HepG2 (cell line): Measurements from ENCODE around the gene ULBP1. TPM values are rescaled to one million over a fixed set of nuclear protein-coding genes. Genes with fewer than 3 reads are reported as not detected.

ENCODE experiments used
- ATAC-seq: fragments of 200-7000 bp; cut with Tn5 transposase; 3 replicates; pipeline ENCODE4 v1.9.1; 2020; ENCODE audit warnings: mild to moderate bottlenecking, moderate library complexity
- BruUV-seq: library from RNA; stranded (reverse); fragments of 400-500 nt; replicated peaks from 2 replicates; lab custom pipeline; 2021; lab: Mats Ljungman, UMichigan
- CTCF ChIA-PET: fragments of 300-600 bp; formaldehyde crosslinking; extraction: SDS; loops from one replicate; lab custom pipeline; 2021; ENCODE audit warnings: low total read pairs, inconsistent platforms, low intra/inter-chr PET ratio; lab: Yijun Ruan, JAX
- POLR2A ChIA-PET: fragments of 350-600 bp; sonication (Branson Sonifier 250); formaldehyde crosslinking; loops from one replicate; lab custom pipeline; 2020; ENCODE audit warnings: antibody characterized with exemption, inconsistent platforms; lab: Yijun Ruan, JAX
- DNase-seq: peaks from one replicate; pipeline ENCODE4 v3.0.0-alpha.2; 2015; ENCODE audit warnings: low spot score
- FAIRE-seq: peaks from 3 replicates; lab custom pipeline; 2011; peaks lifted over from hg19 to GRCh38; lab: Jason Lieb, UNC
- H2AFZ ChIP-seq: one replicate; pipeline ENCODE4 v1.6.1; 2011; ENCODE audit warnings: low read length, inconsistent platforms
- H3K27ac ChIP-seq: fragments of 300-600 bp; 3 replicates; pipeline ENCODE4 v1.8.0; 2011; ENCODE audit warnings: mixed run types, mild to moderate bottlenecking, mixed read lengths, low read length, inconsistent platforms; ENCODE audit not compliant: insufficient read depth; ENCODE audit errors: extremely low read length
- H3K27me3 ChIP-seq, 2 experiments: fragments of 200-600 bp in 1 of 2; 2 replicates in 1 of 2; 3 replicates in 1 of 2; pipeline versions ENCODE4 v1.6.0 to v1.8.0; 2011; ENCODE audit warnings: low read length in 2 of 2, mild to moderate bottlenecking in 2 of 2, moderate library complexity in 2 of 2, inconsistent platforms in 1 of 2; ENCODE audit not compliant: insufficient read depth in 2 of 2, control insufficient read depth in 1 of 2
- H3K36me3 ChIP-seq, 2 experiments: fragments of 200-600 bp in 1 of 2; replicated peaks in 1 of 2; 2 replicates in 1 of 2; 3 replicates in 1 of 2; pipeline versions ENCODE4 v1.5.1 to v1.8.0; 2011; ENCODE audit warnings: low read length in 2 of 2, inconsistent platforms in 1 of 2; ENCODE audit not compliant: insufficient read depth in 2 of 2, control insufficient read depth in 1 of 2
- H3K4me1 ChIP-seq: 2 replicates; pipeline ENCODE4 v1.5.1; 2012; ENCODE audit warnings: low read length, inconsistent platforms; ENCODE audit not compliant: insufficient read depth
- H3K4me2 ChIP-seq: 2 replicates; pipeline ENCODE4 v1.6.0; 2011; ENCODE audit warnings: low read depth, low read length, inconsistent platforms
- H3K4me3 ChIP-seq, 3 experiments: fragments of 200-600 bp in 1 of 3; sonication (generic), shearing (Covaris generic) in 1 of 3; replicated peaks in 1 of 3; 2 replicates each; pipeline ENCODE4 v1.5.1; 2011 to 2016; ENCODE audit warnings: low read length in 3 of 3, inconsistent platforms in 2 of 3, low read depth in 2 of 3, mild to moderate bottlenecking in 2 of 3, control low read depth in 1 of 3, mixed read lengths in 1 of 3; ENCODE audit not compliant: insufficient read depth in 1 of 3
- H3K79me2 ChIP-seq: one replicate; pipeline ENCODE4 v1.6.1; 2011; ENCODE audit warnings: low read length, inconsistent platforms; ENCODE audit not compliant: insufficient read depth
- H3K9ac ChIP-seq: 2 replicates; pipeline ENCODE4 v1.6.0; 2011; ENCODE audit warnings: mild to moderate bottlenecking, low read depth, low read length, inconsistent platforms; ENCODE audit not compliant: insufficient read depth
- H3K9me3 ChIP-seq: 2 replicates; pipeline ENCODE4 v1.5.1; 2012; ENCODE audit warnings: mild to moderate bottlenecking, low read length
- H4K20me1 ChIP-seq: 2 replicates; pipeline ENCODE4 v1.6.0; 2011; ENCODE audit warnings: inconsistent platforms, mild to moderate bottlenecking, low read length, moderate library complexity; ENCODE audit not compliant: insufficient read depth
- EZH2 ChIP-seq: conservative IDR thresholded peaks from 2 replicates; pipeline ENCODE4 v1.6.1; 2012; ENCODE audit warnings: mild to moderate bottlenecking, low read depth, low read length, moderate library complexity
- JUNB ChIP-seq: sonication (generic); formaldehyde crosslinking; IDR thresholded peaks from 2 replicates; pipeline ENCODE4 v1.8.0; 2022; ENCODE audit warnings: missing genetic modification reagents, mild to moderate bottlenecking, borderline replicate concordance
- KLF13 ChIP-seq: sonication (generic); formaldehyde crosslinking; IDR thresholded peaks from 2 replicates; pipeline ENCODE4 v1.4.0; 2020; ENCODE audit warnings: mild to moderate bottlenecking, missing genetic modification reagents
- MTA3 ChIP-seq: sonication (generic); formaldehyde crosslinking; IDR thresholded peaks from 2 replicates; pipeline ENCODE4 v1.4.0; 2020; ENCODE audit warnings: missing genetic modification reagents
- SP140L ChIP-seq: sonication (generic); formaldehyde crosslinking; IDR thresholded peaks from 2 replicates; pipeline ENCODE4 v1.4.0; 2020; ENCODE audit warnings: missing genetic modification reagents, borderline replicate concordance
- ZNF251 ChIP-seq: sonication (generic); formaldehyde crosslinking; IDR thresholded peaks from 2 replicates; pipeline ENCODE4 v1.9.0; 2021; ENCODE audit warnings: mild to moderate bottlenecking, missing genetic modification reagents
- ZNF563 ChIP-seq: sonication (generic); formaldehyde crosslinking; IDR thresholded peaks from 2 replicates; pipeline ENCODE4 v1.8.0; 2022; ENCODE audit warnings: mild to moderate bottlenecking, moderate library complexity, missing genetic modification reagents
- ZNF569 ChIP-seq: sonication (generic); formaldehyde crosslinking; IDR thresholded peaks from 2 replicates; pipeline ENCODE4 v1.5.0; 2020; ENCODE audit warnings: mild to moderate bottlenecking, missing genetic modification reagents, moderate library complexity, borderline replicate concordance
- ZNF652 ChIP-seq: IDR thresholded peaks from 2 replicates; pipeline ENCODE4 v1.6.1; 2016; ENCODE audit warnings: low read depth, borderline replicate concordance
- ZSCAN12 ChIP-seq: sonication (generic); formaldehyde crosslinking; IDR thresholded peaks from 2 replicates; pipeline ENCODE4 v1.9.0; 2021; ENCODE audit warnings: mild to moderate bottlenecking, missing genetic modification reagents
- WGBS: methylation state at CpG from one replicate; pipeline ENCODE4 v1.1.6; 2017; ENCODE audit warnings: low lambda C conversion rate; 5-methylcytosine and 5-hydroxymethylcytosine counted together
- in situ Hi-C: cut with HindIII; loops from 2 replicates; pipeline ENCODE4 v1.10.0; 2017; ENCODE audit warnings: low pct_unique_long_range_greater_than_20kb; ENCODE audit not compliant: extremely low pct_ligation_motif_present
- intact Hi-C: fragments of 100-400 bp; cut with micrococcal nuclease; formaldehyde crosslinking; loops from one replicate; pipeline ENCODE4 v1.10.0; 2022; ENCODE audit not compliant: unreplicated experiment
- polyA plus RNA-seq, 8 experiments: library from polyadenylated mRNA; depleted of rRNA in 3 of 8; stranded (reverse) in 7 of 8; unstranded in 1 of 8; fragments of >200 nt; fragmentation: Illumina TruSeq in 4 of 8; extraction: Trizol in 4 of 8; gene quantifications; 2 replicates each; pipeline versions ENCODE4 v1.2.1 to v1.2.3, GENCODE V29; 2011 to 2016; ENCODE audit warnings: low read depth in 4 of 8, missing spikeins in 1 of 8, mixed read lengths in 1 of 8; ENCODE audit not compliant: insufficient read depth in 1 of 8
- total RNA-seq, 5 experiments: library from RNA; depleted of rRNA; stranded (reverse); fragments of >200 nt; fragmentation: Illumina TruSeq; extraction: Trizol; gene quantifications; 2 replicates each; pipeline ENCODE4 v1.2.3, GENCODE V29; 2016; ENCODE audit warnings: low read depth in 1 of 5
- TF ChIP-seq, protein P1 (sequence below): sonication (generic); formaldehyde crosslinking; IDR thresholded peaks from 2 replicates; pipeline ENCODE4 v1.4.0; 2020; ENCODE audit warnings: missing genetic modification reagents, borderline replicate concordance
- TF ChIP-seq, protein P2 (sequence below): IDR thresholded peaks from 2 replicates; pipeline ENCODE4 v1.6.1; 2016; ENCODE audit warnings: missing compliant biosample characterization, missing genetic modification reagents, borderline replicate concordance

The ULBP1 gene
- total and polyA plus RNA-seq, 2 of the 13 experiments (the other 11 are each of a cell fraction or from before 2014, with no cell fraction given): 0.04 to 0.09 TPM

DNA sequence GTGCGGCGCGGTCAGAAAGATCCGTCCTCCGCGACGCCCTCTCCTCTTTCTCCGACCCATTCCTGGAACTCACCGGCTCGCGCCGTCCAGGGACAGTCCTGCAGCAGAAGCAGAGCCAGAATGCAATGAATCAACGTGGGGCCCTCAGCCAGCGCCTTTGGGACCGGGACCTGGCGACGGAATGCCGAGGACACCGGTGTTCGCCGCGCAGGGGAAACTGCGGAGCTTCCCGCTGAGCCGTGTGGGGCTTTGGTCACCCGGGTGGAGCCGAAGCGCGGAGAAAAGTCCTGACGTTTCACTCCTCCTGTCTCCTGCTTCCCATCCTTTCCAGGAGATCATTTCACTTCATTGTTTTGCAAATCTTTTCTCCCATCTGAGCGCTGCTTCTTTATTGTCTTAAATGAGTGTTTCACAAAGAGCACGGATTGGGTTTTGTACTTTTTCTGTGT lies 26.5 kb downstream of the ULBP1 start:
- H3K4me3 ChIP-seq: 0 out of 6 replicates have a peak overlapping the region, but pooled peaks of 1 of the 3 experiments have one; percentile 49
- no peak overlapping the region for H3K27ac ChIP-seq
- peak overlapping the region; percentile 59 for H3K4me2 ChIP-seq
- BruUV-seq: no TSS peak
- intact Hi-C loops: no loop called here
- peak; percentile 42; the same call in 1 of the 2 replicates for TF ChIP-seq EZH2
- no peak for TF ChIP-seq ZNF652
- H3K9me3 ChIP-seq: no peaks in the 10 kb centered on the region
- H3K9ac ChIP-seq: no peak overlapping the region
- DNase-seq (no peak), FAIRE-seq (no peak), ATAC-seq (peak; percentile 39)
- no peak overlapping the region for H2AFZ ChIP-seq
- H4K20me1 ChIP-seq: no peaks in the 10 kb centered on the region
- CTCF ChIA-PET: no interaction called here
- H3K4me1 ChIP-seq: 0 out of 2 replicates have a peak, but pooled peaks cover 14% of the 10 kb centered on the region
- in situ Hi-C loops: no loop called here
- 17% methylated on average over 23 of the region's 32 CpGs for whole genome bisulfite sequencing
- no peaks in the 10 kb centered on the region for H3K36me3 ChIP-seq
- POLR2A ChIA-PET: no interaction called here
- H3K27me3 ChIP-seq: peaks cover 20 to 91% of the 10 kb centered on the region in 2 experiments
- H3K79me2 ChIP-seq: no peaks in the 10 kb centered on the region

DNA sequence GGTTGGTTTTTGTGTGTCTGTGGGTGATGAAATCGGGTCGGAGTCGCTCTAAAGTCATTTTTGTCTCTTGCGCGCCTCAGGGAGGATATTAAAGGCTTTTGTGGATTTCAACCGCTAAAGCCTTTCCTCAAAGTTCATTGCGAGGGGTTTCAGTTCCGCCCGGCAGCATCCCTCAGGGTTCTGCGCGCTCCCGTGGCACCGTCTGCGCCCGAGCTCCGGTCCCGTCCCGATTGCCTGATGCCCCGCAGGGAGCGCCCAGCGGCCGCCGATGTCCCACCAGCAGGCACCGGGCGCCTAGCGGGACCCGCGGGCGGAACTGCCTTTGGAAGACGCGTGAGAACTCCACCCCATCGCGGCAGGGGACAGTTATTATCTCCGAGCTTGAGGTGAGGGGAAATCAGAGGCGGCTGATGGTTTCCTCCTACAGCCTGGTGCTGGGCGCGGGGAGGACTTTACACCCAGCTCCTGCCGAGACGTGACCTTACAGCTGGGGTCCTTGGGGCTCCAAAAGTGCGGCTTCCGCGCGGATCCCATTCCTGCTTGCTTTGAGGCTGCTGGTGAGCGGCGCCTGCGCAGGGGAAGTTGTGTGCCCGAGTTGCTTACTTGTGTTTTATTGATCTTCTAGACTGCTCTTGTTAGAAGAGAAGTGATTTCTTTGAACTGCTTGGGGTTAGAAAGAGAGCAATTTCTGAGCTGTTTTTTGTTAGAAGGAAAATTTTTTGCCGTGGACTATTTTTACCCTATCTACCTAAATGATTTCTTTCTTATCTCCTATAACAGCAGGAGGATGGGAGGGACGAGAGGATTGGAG lies 27.1 kb downstream of the ULBP1 start:
- Histone ChIP-seq H3K4me1 (0 out of 2 replicates have a peak, but pooled peaks cover 14% of the 10 kb centered on the region), H3K4me2 (peak overlapping the region; percentile 59)
- TF ChIP-seq ZNF563 (CRISPR knock-in tag) (no peak), JUNB (CRISPR knock-in tag) (no peak), ZNF569 (CRISPR knock-in tag) (no peak), SP140L (CRISPR knock-in tag) (no peak), ZNF251 (CRISPR knock-in tag) (no peak), KLF13 (CRISPR knock-in tag) (no peak), MTA3 (CRISPR knock-in tag) (no peak), ZSCAN12 (CRISPR knock-in tag) (no peak)
- TF ChIP-seq, protein P1, sequence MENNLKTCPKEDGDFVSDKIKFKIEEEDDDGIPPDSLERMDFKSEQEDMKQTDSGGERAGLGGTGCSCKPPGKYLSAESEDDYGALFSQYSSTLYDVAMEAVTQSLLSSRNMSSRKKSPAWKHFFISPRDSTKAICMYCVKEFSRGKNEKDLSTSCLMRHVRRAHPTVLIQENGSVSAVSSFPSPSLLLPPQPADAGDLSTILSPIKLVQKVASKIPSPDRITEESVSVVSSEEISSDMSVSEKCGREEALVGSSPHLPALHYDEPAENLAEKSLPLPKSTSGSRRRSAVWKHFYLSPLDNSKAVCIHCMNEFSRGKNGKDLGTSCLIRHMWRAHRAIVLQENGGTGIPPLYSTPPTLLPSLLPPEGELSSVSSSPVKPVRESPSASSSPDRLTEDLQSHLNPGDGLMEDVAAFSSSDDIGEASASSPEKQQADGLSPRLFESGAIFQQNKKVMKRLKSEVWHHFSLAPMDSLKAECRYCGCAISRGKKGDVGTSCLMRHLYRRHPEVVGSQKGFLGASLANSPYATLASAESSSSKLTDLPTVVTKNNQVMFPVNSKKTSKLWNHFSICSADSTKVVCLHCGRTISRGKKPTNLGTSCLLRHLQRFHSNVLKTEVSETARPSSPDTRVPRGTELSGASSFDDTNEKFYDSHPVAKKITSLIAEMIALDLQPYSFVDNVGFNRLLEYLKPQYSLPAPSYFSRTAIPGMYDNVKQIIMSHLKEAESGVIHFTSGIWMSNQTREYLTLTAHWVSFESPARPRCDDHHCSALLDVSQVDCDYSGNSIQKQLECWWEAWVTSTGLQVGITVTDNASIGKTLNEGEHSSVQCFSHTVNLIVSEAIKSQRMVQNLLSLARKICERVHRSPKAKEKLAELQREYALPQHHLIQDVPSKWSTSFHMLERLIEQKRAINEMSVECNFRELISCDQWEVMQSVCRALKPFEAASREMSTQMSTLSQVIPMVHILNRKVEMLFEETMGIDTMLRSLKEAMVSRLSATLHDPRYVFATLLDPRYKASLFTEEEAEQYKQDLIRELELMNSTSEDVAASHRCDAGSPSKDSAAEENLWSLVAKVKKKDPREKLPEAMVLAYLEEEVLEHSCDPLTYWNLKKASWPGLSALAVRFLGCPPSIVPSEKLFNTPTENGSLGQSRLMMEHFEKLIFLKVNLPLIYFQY: no peak
- TF ChIP-seq, protein P2, sequence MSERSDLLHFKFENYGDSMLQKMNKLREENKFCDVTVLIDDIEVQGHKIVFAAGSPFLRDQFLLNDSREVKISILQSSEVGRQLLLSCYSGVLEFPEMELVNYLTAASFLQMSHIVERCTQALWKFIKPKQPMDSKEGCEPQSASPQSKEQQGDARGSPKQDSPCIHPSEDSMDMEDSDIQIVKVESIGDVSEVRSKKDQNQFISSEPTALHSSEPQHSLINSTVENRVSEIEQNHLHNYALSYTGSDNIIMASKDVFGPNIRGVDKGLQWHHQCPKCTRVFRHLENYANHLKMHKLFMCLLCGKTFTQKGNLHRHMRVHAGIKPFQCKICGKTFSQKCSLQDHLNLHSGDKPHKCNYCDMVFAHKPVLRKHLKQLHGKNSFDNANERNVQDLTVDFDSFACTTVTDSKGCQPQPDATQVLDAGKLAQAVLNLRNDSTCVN (CRISPR knock-in tag): no peak

More for the DNA sequence above, 27.1 kb downstream of the ULBP1 start:
- intact Hi-C loops: no loop called here
- no peak overlapping the region for H3K9ac ChIP-seq
- ChIA-PET POLR2A (no interaction called here), CTCF (no interaction called here)
- 9% methylated on average over 43 of the region's 49 CpGs for WGBS
- DNase-seq (no peak), FAIRE-seq (no peak), ATAC-seq (peak; percentile 57)
- no peaks in the 10 kb centered on the region for H3K9me3 ChIP-seq
- BruUV-seq: no TSS peak
- H4K20me1 ChIP-seq: no peaks in the 10 kb centered on the region
- in situ Hi-C loops: no loop called here
- no peaks in the 10 kb centered on the region for H3K79me2 ChIP-seq
- H3K27me3 ChIP-seq: peaks cover 20 to 91% of the 10 kb centered on the region in 2 experiments
- no peaks in the 10 kb centered on the region for H3K36me3 ChIP-seq
- H3K4me3 ChIP-seq: peak overlapping the region in 1 of 3 experiments; percentile 49; a peak in 1 of 6 replicates
- no peak overlapping the region for H2AFZ ChIP-seq
- no peak overlapping the region for H3K27ac ChIP-seq
